Aorta (tissue), 5 donors: ENCODE data around the gene SMC1A. TPM values are rescaled to one million over a fixed set of nuclear protein-coding genes. Genes with fewer than 3 reads are reported as not detected.

Source experiments
- ATAC-seq: fragments of 200-7000 bp; cut with Tn5 transposase; one replicate; pipeline ENCODE4 v1.9.1; 2022; ENCODE audit warnings: moderate library complexity; ENCODE audit not compliant: low FRiP score
- DNase-seq, 2 donors: peaks; one replicate each; pipeline ENCODE4 v3.0.0-alpha.2; 2020
- H3K27ac ChIP-seq, 2 donors: one replicate each; pipeline ENCODE4 v1.5.1; 2013; ENCODE audit warnings: low read length in 2 of 2, mild to moderate bottlenecking in 2 of 2, moderate library complexity in 2 of 2, control low read depth in 1 of 2, inconsistent platforms in 1 of 2, low read depth in 1 of 2
- H3K27me3 ChIP-seq, 2 donors: one replicate each; pipeline ENCODE4 v1.6.1; 2013; ENCODE audit warnings: control low read depth in 1 of 2, low read length in 1 of 2, mild to moderate bottlenecking in 1 of 2, moderate library complexity in 1 of 2; ENCODE audit not compliant: insufficient read depth in 2 of 2, control insufficient read depth in 1 of 2
- H3K36me3 ChIP-seq, 2 donors: one replicate each; pipeline ENCODE4 v1.6.1; 2013; ENCODE audit warnings: control low read depth in 1 of 2, low read length in 1 of 2, mild to moderate bottlenecking in 1 of 2; ENCODE audit not compliant: insufficient read depth in 2 of 2, control insufficient read depth in 1 of 2
- H3K4me1 ChIP-seq, 2 donors: one replicate each; pipeline ENCODE4 v1.6.1; 2013; ENCODE audit warnings: low read length in 2 of 2, control low read depth in 1 of 2, mild to moderate bottlenecking in 1 of 2, moderate library complexity in 1 of 2; ENCODE audit not compliant: insufficient read depth in 2 of 2, control insufficient read depth in 1 of 2
- H3K4me3 ChIP-seq, 2 donors: one replicate each; pipeline ENCODE4 v1.5.1; 2013; ENCODE audit warnings: low read length in 2 of 2, control low read depth in 1 of 2, mild to moderate bottlenecking in 1 of 2
- H3K9me3 ChIP-seq: one replicate; pipeline ENCODE4 v1.6.1; 2013; ENCODE audit warnings: mild to moderate bottlenecking, low read length; ENCODE audit not compliant: control insufficient read depth
- WGBS, 2 donors: extraction: QIAGEN DNeasy Blood & Tissue Kit; methylation state at CpG; one replicate each; pipeline ENCODE4 v1.1.7; 2013; 5-methylcytosine and 5-hydroxymethylcytosine counted together
- intact Hi-C, 2 donors: fragments of 100-400 bp; cut with DNase I; formaldehyde crosslinking; loops; one replicate each; pipeline versions ENCODE4 v1.14.2 to v1.15.0; 2022
- polyA plus RNA-seq, 2 donors: library from polyadenylated mRNA; stranded (reverse); fragments of 200-250 nt; gene quantifications; one replicate each; pipeline ENCODE4 v1.2.3, GENCODE V29; 2013
- total RNA-seq, 2 donors: library from RNA; stranded (reverse); fragmentation: NEBNext Ultra II Directional; extraction: Animal tissue kit (Norgen Biotek cat#: 25700); gene quantifications; one replicate each; pipeline ENCODE4 v1.2.1, GENCODE V29; 2021
- donor health status: healthy with polysubstance abuse.
- donor health status: Bipolar disorder and iron deficiency.
- donor health status: DM: no; HTN: no; CAD: no.
- donor health status: DM: no; HTN: no; CAD: no.
- donor health status: DM: yes; HTN: yes; CAD: no.

Gene SMC1A
- total and polyA plus RNA-seq, 4 donors = 5.6 to 57.3 (median 31.5) TPM

DNA sequence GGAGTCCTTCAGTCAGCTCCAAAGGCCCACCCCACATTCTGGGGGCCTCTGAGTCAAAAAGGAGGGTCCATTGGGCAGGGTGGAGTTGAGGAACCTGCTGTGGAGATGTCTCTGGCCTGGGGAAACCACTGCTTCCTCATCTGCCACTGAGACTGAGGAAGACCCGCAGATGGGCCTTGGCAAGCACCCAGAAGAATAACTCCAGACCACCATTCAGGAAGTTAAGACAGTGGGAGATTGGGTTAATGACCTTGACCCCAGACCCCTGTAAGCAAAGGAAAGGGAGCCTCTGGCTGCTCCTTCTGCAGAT, 19.8 kb upstream of the SMC1A start:
- no peak overlapping the region for H3K27ac ChIP-seq
- no peaks in the 10 kb centered on the region for H3K9me3 ChIP-seq
- no peak for ATAC-seq
- H3K4me3 ChIP-seq = no peak overlapping the region
- intact Hi-C loops = no loop called here
- DNase-seq = no peak
- WGBS, 2 donors = 74 to 82% methylated on average over 1 of the region's 1 CpG
- no peaks in the 10 kb centered on the region for H3K4me1 ChIP-seq
- H3K27me3 ChIP-seq = no peaks in the 10 kb centered on the region
- H3K36me3 ChIP-seq = no peaks in the 10 kb centered on the region

DNA sequence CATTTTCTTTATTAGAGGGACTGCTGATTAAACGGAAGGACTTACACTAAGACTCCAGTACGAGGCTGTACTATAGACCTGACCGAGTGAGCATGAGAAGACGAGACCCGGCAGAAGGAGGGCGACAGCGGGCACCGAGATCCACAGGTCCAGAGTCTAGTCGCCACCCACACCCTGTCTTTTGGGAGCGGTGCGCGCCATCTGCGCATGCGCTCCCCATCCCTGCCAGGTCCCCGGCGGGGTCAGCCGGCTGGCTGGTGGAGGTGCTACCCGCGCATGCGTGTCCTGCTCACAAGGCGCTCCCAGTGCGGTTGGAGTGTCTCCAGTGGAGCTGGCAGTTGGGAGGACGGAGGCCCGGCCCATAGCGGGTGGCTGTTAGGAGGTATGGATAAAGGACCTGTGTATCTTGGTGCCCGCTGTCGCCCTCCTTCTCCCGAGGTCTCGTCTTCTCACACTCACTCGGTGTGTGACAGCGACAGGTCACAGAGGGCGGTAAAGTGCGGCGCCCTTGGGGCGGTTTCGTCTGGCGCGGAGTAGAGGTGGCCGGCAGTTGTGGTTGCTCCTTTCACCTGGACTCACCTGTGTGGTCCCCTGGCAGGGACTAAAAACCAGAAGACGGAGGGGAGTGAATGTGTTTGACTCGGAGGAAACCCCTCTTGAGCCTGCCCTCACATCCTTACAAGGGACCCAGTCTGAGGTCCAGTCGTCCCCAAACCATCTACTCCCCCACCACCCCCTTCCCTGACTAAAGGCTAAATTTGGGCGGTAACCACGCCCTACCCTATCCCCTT, 19.3 kb upstream of the SMC1A start:
- H3K4me3 ChIP-seq = no peak overlapping the region
- DNase-seq = peak; percentile 88 to 91
- 6 to 13% methylated on average over 44 of the region's 44 CpGs for WGBS, 2 donors
- H3K9me3 ChIP-seq = no peaks in the 10 kb centered on the region
- H3K36me3 ChIP-seq = no peaks in the 10 kb centered on the region
- no peaks in the 10 kb centered on the region for H3K4me1 ChIP-seq
- no peak overlapping the region for H3K27ac ChIP-seq
- peak; percentile 84 for ATAC-seq
- intact Hi-C loops = no loop called here
- H3K27me3 ChIP-seq = no peaks in the 10 kb centered on the region

DNA sequence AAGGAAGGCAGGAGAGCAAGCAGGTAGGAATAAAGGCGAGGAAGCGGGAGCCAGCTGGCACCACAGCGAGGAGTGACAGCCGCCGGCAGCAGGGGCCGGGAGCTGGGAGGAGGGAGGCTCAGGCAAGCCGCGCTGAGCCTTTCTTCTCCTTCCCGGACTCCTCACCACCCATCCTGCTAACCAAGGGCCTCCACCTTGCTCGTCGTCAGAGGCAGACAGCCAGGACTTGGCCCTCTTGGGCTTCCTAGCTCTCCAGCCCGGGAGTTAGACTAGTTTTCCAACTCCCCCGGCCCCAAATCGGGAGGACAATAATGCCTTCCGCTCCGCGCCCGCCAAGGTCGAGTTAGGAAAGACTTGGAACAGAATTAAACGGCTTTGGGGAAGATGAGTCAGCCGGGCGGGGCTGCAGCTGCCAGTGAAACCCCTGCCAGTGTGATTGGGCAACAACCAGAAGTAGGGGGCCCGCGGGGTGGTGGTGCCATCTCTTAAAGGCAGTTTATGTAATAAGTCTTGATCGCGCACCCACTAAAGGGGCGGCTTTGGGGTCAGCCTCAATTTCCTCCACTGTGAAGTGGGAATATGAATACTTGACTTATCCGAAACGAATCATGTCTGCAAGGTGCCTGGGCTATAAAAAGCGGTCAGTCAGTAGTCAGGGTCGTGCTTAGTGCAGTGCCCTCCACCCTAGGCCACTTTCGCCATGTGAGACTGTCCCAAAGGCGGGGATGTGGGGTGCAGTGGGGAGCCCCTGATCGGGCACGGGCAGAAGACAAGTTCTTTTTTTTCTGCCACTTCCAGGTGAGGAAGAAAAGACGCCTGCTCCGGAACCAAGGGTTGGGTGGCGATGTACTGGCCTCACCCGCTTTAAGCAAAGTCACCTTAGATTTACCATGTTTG, 18.4 kb upstream of the SMC1A start:
- H3K27ac ChIP-seq = no peak overlapping the region
- ATAC-seq (peak; percentile 66), DNase-seq (peak; percentile 80 to 91)
- no peak overlapping the region for H3K4me3 ChIP-seq
- no peaks in the 10 kb centered on the region for H3K9me3 ChIP-seq
- 14 to 26% methylated on average over 36 to 39 of the region's 39 CpGs for WGBS, 2 donors
- no peaks in the 10 kb centered on the region for H3K27me3 ChIP-seq
- intact Hi-C loops = no loop called here
- H3K4me1 ChIP-seq = no peaks in the 10 kb centered on the region
- no peaks in the 10 kb centered on the region for H3K36me3 ChIP-seq

DNA sequence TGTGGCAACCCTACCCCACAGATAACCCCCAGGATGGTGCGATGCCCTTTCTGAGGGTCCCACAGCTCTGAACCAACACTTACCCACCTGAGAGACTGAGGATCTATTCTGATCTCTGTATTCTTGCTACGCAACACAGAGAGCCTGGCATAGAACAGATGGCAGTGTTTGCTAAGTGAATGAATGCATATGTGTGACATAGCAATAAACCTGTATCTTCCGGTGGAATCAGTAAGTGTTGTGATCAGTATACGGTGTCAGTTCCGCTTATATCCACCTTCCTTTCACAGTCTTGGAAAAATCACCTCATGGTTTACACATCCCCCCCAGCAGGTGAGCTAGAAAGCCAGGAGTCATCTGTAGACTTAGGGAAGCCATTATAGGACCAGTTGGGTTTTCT, 17.6 kb upstream of the SMC1A start:
- Histone ChIP-seq H3K27ac (no peak overlapping the region), H3K9me3 (no peaks in the 10 kb centered on the region), H3K27me3 (no peaks in the 10 kb centered on the region), H3K4me1 (no peaks in the 10 kb centered on the region), H3K36me3 (no peaks in the 10 kb centered on the region), H3K4me3 (no peak overlapping the region)
- no peak for DNase-seq
- intact Hi-C loops = no loop called here
- WGBS, 2 donors = 84 to 88% methylated on average over 5 of the region's 5 CpGs
- ATAC-seq = no peak

DNA sequence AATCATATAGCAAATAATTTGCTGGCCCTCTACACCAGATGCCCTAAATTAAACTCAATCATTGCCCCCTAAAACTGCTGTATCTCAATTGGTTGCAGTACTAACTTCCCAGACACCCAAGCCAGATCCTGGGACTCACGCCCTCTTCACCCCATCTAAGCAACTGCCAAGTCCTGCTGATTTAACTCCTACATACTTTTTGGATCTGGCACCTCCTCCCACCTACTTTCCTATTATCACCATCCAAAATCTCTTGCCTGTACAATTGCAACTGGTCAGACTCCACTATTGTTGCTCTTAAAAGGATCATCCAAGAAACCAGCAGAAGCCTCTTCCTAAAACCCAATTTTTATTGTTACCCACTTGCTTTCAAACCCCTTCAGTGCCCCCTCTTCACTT, 16.4 kb upstream of the SMC1A start:
- H3K4me3 ChIP-seq = no peak overlapping the region
- no peak for ATAC-seq
- no peak for DNase-seq
- H3K9me3 ChIP-seq = no peaks in the 10 kb centered on the region
- intact Hi-C loops = loop anchor here (5.0 kb wide), 2 partner anchors 122 to 127 kb away; no protein-coding TSS in a partner anchor
- no peaks in the 10 kb centered on the region for H3K36me3 ChIP-seq
- H3K4me1 ChIP-seq = no peaks in the 10 kb centered on the region
- H3K27me3 ChIP-seq = no peaks in the 10 kb centered on the region
- 33 to 41% methylated on average over 1 of the region's 1 CpG for WGBS, 2 donors
- H3K27ac ChIP-seq = no peak overlapping the region

DNA sequence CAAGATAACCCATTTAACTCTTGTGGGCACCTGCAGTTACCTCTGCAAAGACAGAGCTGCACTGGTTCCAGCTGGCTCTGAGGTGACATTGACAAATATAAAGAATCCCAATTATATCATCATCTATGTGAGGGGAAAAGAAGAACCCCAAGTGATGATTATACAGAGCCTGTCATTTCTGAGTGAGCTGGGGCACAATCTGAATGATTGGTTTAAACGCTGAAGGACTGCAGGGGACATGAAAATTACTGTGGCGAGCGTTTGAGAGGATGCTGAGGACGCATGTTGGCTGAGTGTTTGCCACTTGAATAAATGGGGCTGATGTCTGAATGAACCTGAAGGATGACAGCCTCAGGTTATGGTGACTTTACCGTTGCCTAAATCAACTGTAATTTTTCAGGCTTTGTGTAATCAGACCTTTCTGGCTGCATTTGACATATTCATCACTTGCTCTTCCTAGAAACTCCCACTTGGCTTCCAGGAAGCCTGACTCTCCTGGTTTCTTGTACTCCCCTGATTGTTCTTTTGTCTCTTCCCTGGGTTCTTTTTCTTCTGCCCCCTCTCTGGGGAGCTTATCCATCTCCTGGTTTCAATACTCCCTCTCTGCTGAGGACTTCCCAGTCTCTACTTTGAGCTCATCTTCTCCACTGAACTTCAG, 15.8 kb upstream of the SMC1A start:
- no peak for ATAC-seq

DNA sequence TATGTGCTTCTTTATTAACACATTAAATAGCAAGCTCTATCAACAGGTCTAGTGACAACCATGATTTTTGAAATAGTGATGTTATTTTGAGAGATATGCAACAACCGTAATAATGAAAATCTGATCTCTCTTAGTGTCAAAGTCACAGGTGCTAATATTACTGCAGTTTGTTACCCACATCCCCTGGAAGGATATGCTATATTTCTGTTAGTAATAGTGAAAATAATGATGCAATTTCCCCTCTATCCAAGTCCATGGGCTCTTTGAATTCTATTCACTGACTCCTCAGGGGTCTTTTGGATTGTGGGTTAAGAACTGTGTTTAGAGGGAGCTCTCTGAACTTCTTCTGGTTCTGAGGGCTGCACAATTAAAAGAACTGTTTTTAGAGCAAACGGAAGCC, 14.8 kb upstream of the SMC1A start:
- H3K4me1 ChIP-seq = no peaks in the 10 kb centered on the region
- no peaks in the 10 kb centered on the region for H3K36me3 ChIP-seq
- no peaks in the 10 kb centered on the region for H3K9me3 ChIP-seq
- WGBS, 2 donors = 66 to 67% methylated on average over 2 of the region's 2 CpGs
- H3K4me3 ChIP-seq = no peak overlapping the region
- intact Hi-C loops = loop anchor here (5.0 kb wide), 2 partner anchors 120 to 125 kb away; no protein-coding TSS in a partner anchor
- H3K27ac ChIP-seq = no peak overlapping the region
- DNase-seq (no peak), ATAC-seq (no peak)
- no peaks in the 10 kb centered on the region for H3K27me3 ChIP-seq

More for the DNA sequence above, 15.8 kb upstream of the SMC1A start:
- Histone ChIP-seq H3K36me3 (no peaks in the 10 kb centered on the region), H3K27ac (no peak overlapping the region), H3K9me3 (no peaks in the 10 kb centered on the region), H3K4me1 (no peaks in the 10 kb centered on the region), H3K4me3 (no peak overlapping the region), H3K27me3 (no peaks in the 10 kb centered on the region)
- intact Hi-C loops = loop anchor here (5.0 kb wide), 2 partner anchors 121 to 126 kb away; no protein-coding TSS in a partner anchor
- no peak for DNase-seq
- WGBS, 2 donors = 55 to 64% methylated on average over 5 of the region's 5 CpGs

DNA sequence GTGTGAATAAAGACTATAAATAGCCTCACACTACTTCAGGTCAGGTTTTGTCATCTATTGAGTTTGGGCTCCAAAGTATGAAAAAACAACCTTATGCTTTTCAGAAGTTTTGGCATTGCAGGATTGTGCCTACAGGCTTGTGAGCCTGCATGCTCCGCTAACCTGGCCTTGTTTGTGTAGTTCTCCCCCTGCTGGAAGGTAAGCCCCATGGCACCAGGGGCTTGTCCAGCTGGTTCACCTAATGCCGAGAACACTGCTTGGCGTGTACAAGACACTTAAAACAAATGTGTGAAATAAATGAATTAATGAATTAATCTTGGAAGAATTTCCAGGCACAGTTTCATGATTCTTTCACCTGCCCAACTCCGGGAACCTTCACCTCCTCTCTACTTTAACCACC, 13.5 kb upstream of the SMC1A start:
- DNase-seq = peak in 1 of 2 donors; percentile 70
- H3K27ac ChIP-seq = no peak overlapping the region
- H3K4me1 ChIP-seq = no peaks in the 10 kb centered on the region
- H3K4me3 ChIP-seq = no peak overlapping the region
- intact Hi-C loops = loop anchor here (5.0 kb wide), 2 partner anchors 119 to 124 kb away; no protein-coding TSS in a partner anchor
- no peaks in the 10 kb centered on the region for H3K27me3 ChIP-seq
- no peaks in the 10 kb centered on the region for H3K9me3 ChIP-seq
- peak; percentile 61 for ATAC-seq
- WGBS, 2 donors = 1 to 5% methylated on average over 4 of the region's 4 CpGs
- H3K36me3 ChIP-seq = no peaks in the 10 kb centered on the region
